DND-41 (cell line): ENCODE data around the gene NMS.

Experiments used
- ATAC-seq: fragments of 200-7000 bp; cut with Tn5 transposase; 3 replicates; pipeline ENCODE4 v1.9.1; 2021; ENCODE audit warnings: low read depth; ENCODE audit not compliant: insufficient read depth
- DNase-seq: peaks from one replicate; pipeline ENCODE4 v3.0.0-alpha.2; 2020
- H2AFZ ChIP-seq: 2 replicates; pipeline ENCODE4 v1.6.0; 2012; ENCODE audit warnings: low read depth, low read length
- H3K27ac ChIP-seq: 2 replicates; pipeline ENCODE4 v1.5.1; 2012; ENCODE audit warnings: low read length, inconsistent platforms
- H3K27me3 ChIP-seq: fragments of 200-600 bp; sonication (generic); 2 replicates; pipeline ENCODE4 v1.6.0; 2012; ENCODE audit warnings: low read length, mild to moderate bottlenecking, inconsistent platforms; ENCODE audit not compliant: insufficient read depth, poor library complexity
- H3K36me3 ChIP-seq: 2 replicates; pipeline ENCODE4 v1.5.1; 2012; ENCODE audit warnings: low read length, inconsistent platforms; ENCODE audit not compliant: insufficient read depth
- H3K4me1 ChIP-seq: 2 replicates; pipeline ENCODE4 v1.5.1; 2012; ENCODE audit warnings: mild to moderate bottlenecking, low read length; ENCODE audit not compliant: insufficient read depth
- H3K4me2 ChIP-seq: 2 replicates; pipeline ENCODE4 v1.6.0; 2012; ENCODE audit warnings: mild to moderate bottlenecking, moderate library complexity, low read length, inconsistent platforms; ENCODE audit not compliant: insufficient read depth
- H3K4me3 ChIP-seq, 2 experiments: fragments of 200-600 bp in 1 of 2; shearing (Covaris generic) in 1 of 2; 2 replicates each; pipeline ENCODE4 v1.5.1; 2012 to 2016; ENCODE audit warnings: inconsistent platforms in 2 of 2, low read length in 2 of 2, mild to moderate bottlenecking in 2 of 2, low read depth in 1 of 2, moderate library complexity in 1 of 2
- H3K79me2 ChIP-seq: 2 replicates; pipeline ENCODE4 v1.6.0; 2012; ENCODE audit warnings: low read length, inconsistent platforms; ENCODE audit not compliant: insufficient read depth
- H3K9ac ChIP-seq: 2 replicates; pipeline ENCODE4 v1.6.0; 2012; ENCODE audit warnings: low read depth, mild to moderate bottlenecking, inconsistent platforms, low read length, moderate library complexity
- H3K9me3 ChIP-seq: 2 replicates; pipeline ENCODE4 v1.5.1; 2012; ENCODE audit warnings: low read length, moderate library complexity, mild to moderate bottlenecking, inconsistent platforms; ENCODE audit not compliant: insufficient read depth, severe bottlenecking
- H4K20me1 ChIP-seq: 2 replicates; pipeline ENCODE4 v1.6.0; 2012; ENCODE audit warnings: low read length; ENCODE audit not compliant: insufficient read depth
- EZH2 ChIP-seq: IDR thresholded peaks from 3 replicates; pipeline ENCODE4 v1.6.1; 2012; ENCODE audit warnings: borderline replicate concordance, low read depth, mild to moderate bottlenecking, moderate library complexity, low read length, inconsistent platforms; ENCODE audit not compliant: severe bottlenecking
- TF ChIP-seq, protein P1 (sequence below): IDR thresholded peaks from 2 replicates; pipeline ENCODE4 v1.5.1; 2012; ENCODE audit warnings: borderline replicate concordance, low read length, moderate library complexity, mild to moderate bottlenecking; ENCODE audit not compliant: poor library complexity, severe bottlenecking; ENCODE audit errors: extremely low read depth

The NMS gene

DNA sequence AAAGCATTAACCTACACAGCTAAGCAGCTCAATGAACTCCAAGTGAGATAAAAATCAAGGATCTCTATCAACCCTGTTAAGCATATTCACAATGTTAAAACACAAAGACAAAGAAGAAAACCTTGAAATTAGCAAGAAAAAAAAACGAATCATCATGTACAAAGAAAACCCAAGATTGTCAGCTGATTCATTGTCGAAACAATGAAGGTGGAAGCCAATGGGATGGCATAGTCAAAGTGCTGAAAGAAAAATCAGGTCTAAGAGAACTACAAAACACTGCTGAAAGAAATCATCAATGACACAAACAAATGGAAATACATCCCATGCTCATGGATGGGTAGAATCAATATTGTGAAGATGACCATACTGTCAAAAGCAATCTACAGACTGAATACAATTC is 32.5 kb downstream of the NMS start:
- Histone ChIP-seq H3K36me3 (no peaks in the 10 kb centered on the region), H2AFZ (no peak overlapping the region), H3K79me2 (no peaks in the 10 kb centered on the region), H3K27ac (no peak overlapping the region), H4K20me1 (no peaks in the 10 kb centered on the region), H3K9ac (no peak overlapping the region), H3K9me3 (peaks cover 2% of the 10 kb centered on the region), H3K27me3 (no peaks in the 10 kb centered on the region), H3K4me3 (no peak overlapping the region), H3K4me2 (no peak overlapping the region), H3K4me1 (no peaks in the 10 kb centered on the region)
- DNase-seq (no peak), ATAC-seq (no peak)
- TF ChIP-seq, protein P1, sequence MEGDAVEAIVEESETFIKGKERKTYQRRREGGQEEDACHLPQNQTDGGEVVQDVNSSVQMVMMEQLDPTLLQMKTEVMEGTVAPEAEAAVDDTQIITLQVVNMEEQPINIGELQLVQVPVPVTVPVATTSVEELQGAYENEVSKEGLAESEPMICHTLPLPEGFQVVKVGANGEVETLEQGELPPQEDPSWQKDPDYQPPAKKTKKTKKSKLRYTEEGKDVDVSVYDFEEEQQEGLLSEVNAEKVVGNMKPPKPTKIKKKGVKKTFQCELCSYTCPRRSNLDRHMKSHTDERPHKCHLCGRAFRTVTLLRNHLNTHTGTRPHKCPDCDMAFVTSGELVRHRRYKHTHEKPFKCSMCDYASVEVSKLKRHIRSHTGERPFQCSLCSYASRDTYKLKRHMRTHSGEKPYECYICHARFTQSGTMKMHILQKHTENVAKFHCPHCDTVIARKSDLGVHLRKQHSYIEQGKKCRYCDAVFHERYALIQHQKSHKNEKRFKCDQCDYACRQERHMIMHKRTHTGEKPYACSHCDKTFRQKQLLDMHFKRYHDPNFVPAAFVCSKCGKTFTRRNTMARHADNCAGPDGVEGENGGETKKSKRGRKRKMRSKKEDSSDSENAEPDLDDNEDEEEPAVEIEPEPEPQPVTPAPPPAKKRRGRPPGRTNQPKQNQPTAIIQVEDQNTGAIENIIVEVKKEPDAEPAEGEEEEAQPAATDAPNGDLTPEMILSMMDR = no peak
- no peak for TF ChIP-seq EZH2

DNA sequence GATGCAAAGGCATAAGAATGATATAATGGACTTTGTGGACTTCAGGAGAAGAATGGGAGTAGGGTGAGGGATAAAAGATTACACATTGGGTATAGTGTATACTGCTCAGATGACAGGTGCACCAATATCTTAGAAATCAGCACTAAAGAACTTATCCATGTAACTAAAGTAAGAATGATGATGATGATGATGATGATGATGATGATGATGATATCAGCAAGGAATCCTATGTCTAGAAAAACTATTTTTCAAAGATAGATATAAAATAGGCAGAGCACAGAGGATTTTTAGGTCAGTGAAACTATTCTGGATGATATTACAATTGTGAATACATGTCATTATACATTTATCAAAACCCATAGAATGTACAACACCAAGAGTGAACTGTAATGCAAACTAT is 34.3 kb downstream of the NMS start:
- no peaks in the 10 kb centered on the region for H3K36me3 ChIP-seq
- H2AFZ ChIP-seq = no peak overlapping the region
- H3K9me3 ChIP-seq = peaks cover 2% of the 10 kb centered on the region
- no peak overlapping the region for H3K27ac ChIP-seq
- TF ChIP-seq, protein P1 = no peak
- DNase-seq = no peak
- H3K9ac ChIP-seq = no peak overlapping the region
- H3K4me2 ChIP-seq = no peak overlapping the region
- H4K20me1 ChIP-seq = no peaks in the 10 kb centered on the region
- H3K27me3 ChIP-seq = no peaks in the 10 kb centered on the region
- no peak for ATAC-seq
- H3K4me1 ChIP-seq = no peaks in the 10 kb centered on the region
- H3K79me2 ChIP-seq = no peaks in the 10 kb centered on the region
- H3K4me3 ChIP-seq = no peak overlapping the region

DNA sequence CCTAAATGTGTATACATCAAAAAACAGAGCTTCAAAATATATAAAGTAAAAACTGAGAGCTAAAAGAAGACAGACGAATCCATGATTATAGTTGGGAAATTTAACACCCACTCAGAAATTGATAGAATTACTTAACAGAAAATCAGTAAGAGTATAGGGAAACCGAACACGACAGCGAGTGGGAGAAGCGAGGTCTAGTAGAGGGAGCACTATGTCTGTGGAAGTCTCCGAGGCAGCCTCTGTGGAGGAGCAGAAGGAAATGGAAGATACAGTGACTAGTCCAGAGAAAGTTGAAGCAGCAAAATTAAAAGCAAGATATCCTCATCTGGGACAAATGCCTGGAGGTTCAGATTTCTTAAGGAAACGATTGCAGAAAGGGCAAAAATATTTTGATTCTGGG is 38.8 kb downstream of the NMS start:
- Histone ChIP-seq H3K9ac (no peak overlapping the region), H3K4me3 (no peak overlapping the region), H3K27me3 (no peaks in the 10 kb centered on the region), H2AFZ (no peak overlapping the region), H3K79me2 (no peaks in the 10 kb centered on the region), H3K27ac (no peak overlapping the region), H3K4me2 (no peak overlapping the region), H3K9me3 (no peaks in the 10 kb centered on the region), H4K20me1 (no peaks in the 10 kb centered on the region), H3K36me3 (no peaks in the 10 kb centered on the region), H3K4me1 (no peaks in the 10 kb centered on the region)
- no peak for ATAC-seq
- no peak for DNase-seq
- no peak for TF ChIP-seq EZH2
- TF ChIP-seq, protein P1 = no peak

DNA sequence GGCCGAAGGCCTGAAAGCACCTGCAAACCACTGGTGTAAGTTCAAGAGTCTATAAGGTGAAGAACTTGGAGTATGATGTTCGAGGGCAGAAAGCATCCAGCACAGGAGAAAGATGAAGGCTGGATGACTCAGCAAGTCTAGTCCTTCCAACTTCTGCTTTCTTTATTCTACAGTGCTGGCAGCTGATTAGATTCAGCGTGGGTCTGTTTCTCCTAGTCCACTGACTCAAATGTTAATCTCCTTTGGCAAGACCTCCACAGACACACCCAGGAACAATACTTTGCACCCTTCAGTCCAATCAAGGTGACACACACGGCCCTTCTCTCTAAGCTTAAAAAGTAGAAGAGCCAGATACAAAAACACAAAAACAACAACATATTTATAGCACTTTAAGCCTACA is 43.4 kb downstream of the NMS start:
- H3K4me2 ChIP-seq = no peak overlapping the region
- ATAC-seq = no peak
- no peaks in the 10 kb centered on the region for H3K9me3 ChIP-seq
- H3K9ac ChIP-seq = no peak overlapping the region
- H3K27me3 ChIP-seq = peaks cover 2% of the 10 kb centered on the region
- H3K36me3 ChIP-seq = no peaks in the 10 kb centered on the region
- H3K4me3 ChIP-seq = no peak overlapping the region
- H2AFZ ChIP-seq = no peak overlapping the region
- TF ChIP-seq, protein P1 = no peak
- TF ChIP-seq EZH2 = no peak
- H3K79me2 ChIP-seq = no peaks in the 10 kb centered on the region
- no peak for DNase-seq
- H3K27ac ChIP-seq = no peak overlapping the region
- no peaks in the 10 kb centered on the region for H3K4me1 ChIP-seq
- H4K20me1 ChIP-seq = no peaks in the 10 kb centered on the region
